GM12892 (cell line): ENCODE data around the gene GJB3.

ENCODE experiments used
- POLR2A ChIP-seq: IDR thresholded peaks from 2 replicates; pipeline ENCODE4 v1.6.1; 2011; ENCODE audit warnings: low read depth, low read length, control low read depth
- POLR2AphosphoS5 ChIP-seq: IDR thresholded peaks from 2 replicates; pipeline ENCODE4 v1.6.1; 2011; ENCODE audit warnings: low read depth, low read length, control low read depth
- TAF1 ChIP-seq: IDR thresholded peaks from 2 replicates; pipeline ENCODE4 v1.6.1; 2011; ENCODE audit warnings: low read depth, mild to moderate bottlenecking, control low read depth, low read length, borderline replicate concordance

DNA sequence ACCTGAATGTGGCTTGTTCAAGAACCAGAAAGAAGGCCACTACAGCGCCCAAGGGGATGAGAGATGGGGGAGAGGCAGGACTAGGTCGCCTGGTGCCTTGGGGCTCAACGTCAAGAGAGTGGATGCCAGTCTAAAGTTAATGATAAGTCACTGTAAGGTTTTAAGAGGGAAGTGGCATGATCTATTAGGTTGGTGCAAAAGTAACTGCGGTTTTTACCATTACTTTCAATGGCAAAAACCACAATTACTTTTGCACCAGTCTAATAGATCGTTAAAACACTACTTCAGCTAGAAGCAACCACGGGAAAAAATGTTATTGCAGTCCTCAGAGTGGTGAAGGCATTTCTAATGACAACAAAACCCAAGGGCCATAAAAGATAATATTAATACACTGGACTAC is 2.6 kb upstream of the GJB3 start:
- TF ChIP-seq TAF1 (no peak), POLR2AphosphoS5 (no peak), POLR2A (no peak)
